SU-DHL-6 (cell line): ENCODE results near the gene OSM.

Experiments
- EZH2phosphoT487 ChIP-seq: fragments of 200-600 bp; sonication (generic), shearing (Covaris generic); conservative IDR thresholded peaks from 2 replicates; pipeline ENCODE4 v1.6.1; 2018; ENCODE audit warnings: mild to moderate bottlenecking, antibody characterized with exemption, low read length, moderate library complexity, mixed read lengths
- TF ChIP-seq, protein P1 (sequence below): fragments of 200-600 bp; sonication (generic); IDR thresholded peaks from one replicate; pipeline ENCODE4 v1.5.1; 2017; ENCODE audit warnings: antibody characterized with exemption, mild to moderate bottlenecking, low read length, moderate library complexity; ENCODE audit not compliant: insufficient read depth, poor library complexity, severe bottlenecking

GRCh38 chr22:30276039-30276438, 9.4 kb upstream of the OSM start:
- TF ChIP-seq, protein P1, sequence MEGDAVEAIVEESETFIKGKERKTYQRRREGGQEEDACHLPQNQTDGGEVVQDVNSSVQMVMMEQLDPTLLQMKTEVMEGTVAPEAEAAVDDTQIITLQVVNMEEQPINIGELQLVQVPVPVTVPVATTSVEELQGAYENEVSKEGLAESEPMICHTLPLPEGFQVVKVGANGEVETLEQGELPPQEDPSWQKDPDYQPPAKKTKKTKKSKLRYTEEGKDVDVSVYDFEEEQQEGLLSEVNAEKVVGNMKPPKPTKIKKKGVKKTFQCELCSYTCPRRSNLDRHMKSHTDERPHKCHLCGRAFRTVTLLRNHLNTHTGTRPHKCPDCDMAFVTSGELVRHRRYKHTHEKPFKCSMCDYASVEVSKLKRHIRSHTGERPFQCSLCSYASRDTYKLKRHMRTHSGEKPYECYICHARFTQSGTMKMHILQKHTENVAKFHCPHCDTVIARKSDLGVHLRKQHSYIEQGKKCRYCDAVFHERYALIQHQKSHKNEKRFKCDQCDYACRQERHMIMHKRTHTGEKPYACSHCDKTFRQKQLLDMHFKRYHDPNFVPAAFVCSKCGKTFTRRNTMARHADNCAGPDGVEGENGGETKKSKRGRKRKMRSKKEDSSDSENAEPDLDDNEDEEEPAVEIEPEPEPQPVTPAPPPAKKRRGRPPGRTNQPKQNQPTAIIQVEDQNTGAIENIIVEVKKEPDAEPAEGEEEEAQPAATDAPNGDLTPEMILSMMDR = no peak
- TF ChIP-seq EZH2phosphoT487 = no peak
